T47D (cell line): Measurements from ENCODE around the gene NEURL1B.
A peak's percentile ranks its signal among the peaks of the same experiment; 100 is the strongest.

Experiments
- DNase-seq, 2 experiments: peaks; one replicate each; pipeline versions ENCODE4 v3.0.0 to v3.0.0-alpha.2; 2011 to 2012; ENCODE audit warnings: low read depth in 1 of 2, low spot score in 1 of 2
- JUND ChIP-seq: IDR thresholded peaks from 2 replicates; pipeline ENCODE4 v1.6.1; 2012; ENCODE audit warnings: low read depth
- in situ Hi-C: cut with HindIII; loops from 2 replicates; pipeline ENCODE4 v1.10.0; 2016; ENCODE audit warnings: low sequenced_read_pairs, low pct_unique_long_range_greater_than_20kb

Gene NEURL1B

GRCh38 chr5:172728481-172729241, 87.6 kb downstream of the NEURL1B start:
- in situ Hi-C loops: no loop called here
- TF ChIP-seq JUND: no peak
- no peak for DNase-seq

GRCh38 chr5:172729588-172729987, 88.5 kb downstream of the NEURL1B start:
- in situ Hi-C loops: no loop called here
- no peak for DNase-seq
- no peak for TF ChIP-seq JUND

GRCh38 chr5:172730222-172730621, 89.2 kb downstream of the NEURL1B start:
- in situ Hi-C loops: no loop called here
- DNase-seq: no peak
- TF ChIP-seq JUND: no peak

GRCh38 chr5:172730981-172731679, 90.1 kb downstream of the NEURL1B start:
- peak; percentile 48 to 89 for DNase-seq
- no peak; the same call in 1 of the 2 replicates for TF ChIP-seq JUND
- in situ Hi-C loops: no loop called here

- no peak for TF ChIP-seq JUND
- DNase-seq: no peak
- in situ Hi-C loops: no loop called here
Measured at GRCh38 chr5:172731680-172732074, 90.6 kb downstream of the NEURL1B start.

- TF ChIP-seq JUND: no peak
- in situ Hi-C loops: no loop called here
Measured at GRCh38 chr5:172732201-172732865, 91.3 kb downstream of the NEURL1B start.

GRCh38 chr5:172733131-172733973, 92.3 kb downstream of the NEURL1B start:
- in situ Hi-C loops: no loop called here
- peak in 1 of 2 experiments; percentile 41 for DNase-seq
- no peak for TF ChIP-seq JUND

More at GRCh38 chr5:172732201-172732865, 91.3 kb downstream of the NEURL1B start:
- DNase-seq: no peak

GRCh38 chr5:172733974-172734346, 92.9 kb downstream of the NEURL1B start:
- TF ChIP-seq JUND: no peak
- in situ Hi-C loops: no loop called here
- DNase-seq: no peak

- DNase-seq: no peak
- in situ Hi-C loops: no loop called here
- TF ChIP-seq JUND: no peak
Measured at GRCh38 chr5:172735141-172735831, 94.2 kb downstream of the NEURL1B start.

- DNase-seq: peak in 1 of 2 experiments; percentile 51
- TF ChIP-seq JUND: no peak
Measured at GRCh38 chr5:172736508-172737135, 95.6 kb downstream of the NEURL1B start.

GRCh38 chr5:172739375-172739774, 98.3 kb downstream of the NEURL1B start:
- no peak for TF ChIP-seq JUND
- in situ Hi-C loops: no loop called here

More at GRCh38 chr5:172736508-172737135, 95.6 kb downstream of the NEURL1B start:
- in situ Hi-C loops: no loop called here

More at GRCh38 chr5:172739375-172739774, 98.3 kb downstream of the NEURL1B start:
- DNase-seq: no peak
